IMR-90 (cell line): ENCODE results near the gene PBRM1. TPM values are rescaled to one million over a fixed set of nuclear protein-coding genes. Genes with fewer than 3 reads are reported as not detected.

ENCODE experiments used
- ATAC-seq: fragments of 200-7000 bp; cut with Tn5 transposase; 2 replicates; pipeline ENCODE4 v1.9.1; 2020; ENCODE audit warnings: low read depth, mild to moderate bottlenecking, moderate library complexity
- BruUV-seq: library from RNA; stranded (reverse); fragments of 400-500 nt; replicated peaks from 2 replicates; lab custom pipeline; 2021; lab: Mats Ljungman, UMichigan
- CTCF ChIA-PET: fragments of 300-600 bp; formaldehyde crosslinking; extraction: SDS; loops from one replicate; lab custom pipeline; 2021; ENCODE audit warnings: antibody characterized with exemption; lab: Yijun Ruan, JAX
- POLR2A ChIA-PET: fragments of 300-600 bp; sonication (Branson Sonifier 250); formaldehyde crosslinking; loops from one replicate; lab custom pipeline; 2022; ENCODE audit warnings: antibody characterized with exemption; ENCODE audit not compliant: unreplicated experiment; lab: Charles Lee
- DNase-seq: peaks from one replicate; pipeline ENCODE4 v3.0.0; 2013
- H2AFZ ChIP-seq: replicated peaks from 2 replicates; pipeline ENCODE3; 2013; ENCODE audit warnings: low read length, mild to moderate bottlenecking; ENCODE audit not compliant: poor library complexity
- H2AK5ac ChIP-seq: 2 replicates; pipeline ENCODE4 v1.6.1; 2013; ENCODE audit warnings: low read depth, low read length, inconsistent platforms
- H2AK9ac ChIP-seq: replicated peaks from 2 replicates; pipeline ENCODE3; 2013; ENCODE audit warnings: mild to moderate bottlenecking, low read depth, low read length, moderate library complexity; ENCODE audit not compliant: poor library complexity
- H2BK120ac ChIP-seq: 2 replicates; pipeline ENCODE4 v1.6.1; 2013; ENCODE audit warnings: low read depth, low read length, inconsistent platforms
- H2BK15ac ChIP-seq: 3 replicates; pipeline ENCODE4 v1.6.1; 2013; ENCODE audit warnings: low read depth, low read length, inconsistent platforms
- H2BK20ac ChIP-seq: 2 replicates; pipeline ENCODE4 v1.6.1; 2013; ENCODE audit warnings: low read depth, mild to moderate bottlenecking, inconsistent platforms, low read length, moderate library complexity
- H2BK5ac ChIP-seq: 2 replicates; pipeline ENCODE4 v1.6.1; 2013; ENCODE audit warnings: mild to moderate bottlenecking, low read depth, low read length, inconsistent platforms; ENCODE audit not compliant: poor library complexity, severe bottlenecking
- H3K14ac ChIP-seq: replicated peaks from 2 replicates; pipeline ENCODE4 v1.6.1; 2013; ENCODE audit warnings: low read depth, low read length, inconsistent platforms
- H3K18ac ChIP-seq: 2 replicates; pipeline ENCODE4 v1.6.1; 2013; ENCODE audit warnings: low read depth, low read length, control low read depth
- H3K23ac ChIP-seq: 2 replicates; pipeline ENCODE4 v1.6.1; 2013; ENCODE audit warnings: low read depth, low read length, inconsistent platforms
- H3K27ac ChIP-seq: 2 replicates; pipeline ENCODE4 v1.5.1; 2013; ENCODE audit warnings: mild to moderate bottlenecking, control low read depth, low read length; ENCODE audit not compliant: insufficient read depth
- H3K27me3 ChIP-seq: 2 replicates; pipeline ENCODE4 v1.6.1; 2013; ENCODE audit warnings: low read length; ENCODE audit not compliant: control insufficient read depth, insufficient read depth
- H3K36me3 ChIP-seq: 2 replicates; pipeline ENCODE4 v1.6.1; 2013; ENCODE audit warnings: low read length, mixed read lengths; ENCODE audit not compliant: control insufficient read depth, insufficient read depth
- H3K4ac ChIP-seq: 2 replicates; pipeline ENCODE4 v1.6.1; 2013; ENCODE audit warnings: low read depth, low read length, inconsistent platforms
- H3K4me1 ChIP-seq: 2 replicates; pipeline ENCODE4 v1.6.1; 2013; ENCODE audit warnings: low read length, mixed read lengths; ENCODE audit not compliant: control insufficient read depth, insufficient read depth
- H3K4me2 ChIP-seq: 2 replicates; pipeline ENCODE4 v1.6.1; 2013; ENCODE audit warnings: low read depth, mild to moderate bottlenecking, control low read depth, low read length, moderate library complexity
- H3K4me3 ChIP-seq: 2 replicates; pipeline ENCODE4 v1.5.1; 2013; ENCODE audit warnings: low read depth, mild to moderate bottlenecking, control low read depth, low read length, moderate library complexity; ENCODE audit not compliant: insufficient read depth
- H3K56ac ChIP-seq: 2 replicates; pipeline ENCODE4 v1.6.1; 2013; ENCODE audit warnings: low read length, inconsistent platforms; ENCODE audit not compliant: insufficient read depth; ENCODE audit errors: extremely low read depth
- H3K79me1 ChIP-seq, 2 experiments: 2 replicates each; pipeline ENCODE4 v1.6.1; 2013; ENCODE audit warnings: low read length in 2 of 2, inconsistent platforms in 1 of 2, low read depth in 1 of 2
- H3K9ac ChIP-seq: 2 replicates; pipeline ENCODE4 v1.6.1; 2013; ENCODE audit warnings: low read depth, low read length, control low read depth
- H3K9me1 ChIP-seq: 2 replicates; pipeline ENCODE4 v1.6.1; 2013; ENCODE audit warnings: low read length, inconsistent platforms; ENCODE audit not compliant: insufficient read depth
- H3K9me3 ChIP-seq: 2 replicates; pipeline ENCODE4 v1.6.1; 2013; ENCODE audit warnings: low read length; ENCODE audit not compliant: control insufficient read depth, insufficient read depth
- H4K20me1 ChIP-seq: 2 replicates; pipeline ENCODE4 v1.6.1; 2013; ENCODE audit warnings: low read length, inconsistent platforms; ENCODE audit not compliant: insufficient read depth
- H4K5ac ChIP-seq: 2 replicates; pipeline ENCODE4 v1.6.1; 2013; ENCODE audit warnings: mild to moderate bottlenecking, low read depth, low read length, control low read depth
- H4K8ac ChIP-seq, 2 experiments: 2 replicates each; pipeline ENCODE4 v1.6.1; 2013; ENCODE audit warnings: low read depth in 2 of 2, low read length in 2 of 2, control low read depth in 1 of 2, inconsistent platforms in 1 of 2
- H4K91ac ChIP-seq: 2 replicates; pipeline ENCODE4 v1.6.1; 2013; ENCODE audit warnings: low read depth, low read length, inconsistent platforms; ENCODE audit not compliant: insufficient read depth
- BHLHE40 ChIP-seq: fragments of 150-350 bp; IDR thresholded peaks from 2 replicates; pipeline ENCODE4 v1.6.1; 2016; ENCODE audit warnings: mild to moderate bottlenecking, low read depth, low read length
- CEBPB ChIP-seq: IDR thresholded peaks from 2 replicates; pipeline ENCODE4 v1.6.1; 2012; ENCODE audit warnings: low read depth, low read length, improper control_type of control experiment
- CHD1 ChIP-seq: IDR thresholded peaks from 2 replicates; pipeline ENCODE4 v1.6.1; 2012; ENCODE audit warnings: low read depth, low read length, improper control_type of control experiment
- CTCF ChIP-seq: conservative IDR thresholded peaks from 2 replicates; pipeline ENCODE4 v1.5.1; 2012; ENCODE audit warnings: mild to moderate bottlenecking, low read depth, low read length, improper control_type of control experiment
- ELK1 ChIP-seq: fragments of 150-350 bp; IDR thresholded peaks from 2 replicates; pipeline ENCODE4 v1.6.1; 2016; ENCODE audit warnings: low read depth, mild to moderate bottlenecking, low read length, moderate library complexity, borderline replicate concordance
- FOS ChIP-seq: fragments of 150-350 bp; IDR thresholded peaks from 2 replicates; pipeline ENCODE4 v1.6.1; 2016; ENCODE audit warnings: low read depth, low read length
- MAFK ChIP-seq: IDR thresholded peaks from 2 replicates; pipeline ENCODE4 v1.6.1; 2012; ENCODE audit warnings: low read depth, low read length, improper control_type of control experiment
- MAZ ChIP-seq: IDR thresholded peaks from 2 replicates; pipeline ENCODE4 v1.6.1; 2012; ENCODE audit warnings: low read depth, mild to moderate bottlenecking, low read length, improper control_type of control experiment, moderate library complexity, borderline replicate concordance
- MXI1 ChIP-seq: IDR thresholded peaks from 2 replicates; pipeline ENCODE4 v1.6.1; 2012; ENCODE audit warnings: low read depth, mild to moderate bottlenecking, low read length, moderate library complexity, borderline replicate concordance
- NFE2L2 ChIP-seq: fragments of 150-350 bp; IDR thresholded peaks from 2 replicates; pipeline ENCODE4 v1.6.1; 2016; ENCODE audit warnings: low read depth, mild to moderate bottlenecking, low read length
- POLR2A ChIP-seq: IDR thresholded peaks from 2 replicates; pipeline ENCODE4 v1.6.1; 2012; ENCODE audit warnings: mild to moderate bottlenecking, low read depth, low read length
- RAD21 ChIP-seq: IDR thresholded peaks from 2 replicates; pipeline ENCODE4 v1.6.1; 2012; ENCODE audit warnings: low read length, improper control_type of control experiment
- RCOR1 ChIP-seq: IDR thresholded peaks from 2 replicates; pipeline ENCODE4 v1.6.1; 2012; ENCODE audit warnings: mild to moderate bottlenecking, low read length, improper control_type of control experiment; ENCODE audit not compliant: insufficient replicate concordance
- RFX5 ChIP-seq: IDR thresholded peaks from 2 replicates; pipeline ENCODE4 v1.8.0; 2012; ENCODE audit warnings: low read depth, mild to moderate bottlenecking, low read length, moderate library complexity
- SMC3 ChIP-seq: fragments of 150-350 bp; IDR thresholded peaks from 2 replicates; pipeline ENCODE4 v1.6.1; 2016; ENCODE audit warnings: low read depth, mild to moderate bottlenecking, antibody characterized with exemption, low read length, moderate library complexity
- USF2 ChIP-seq: fragments of 150-350 bp; IDR thresholded peaks from 2 replicates; pipeline ENCODE4 v1.6.1; 2017; ENCODE audit warnings: mild to moderate bottlenecking, antibody characterized with exemption, low read length, low read depth
- dilution Hi-C: fragments of 300-500 bp; cut with HindIII; formaldehyde crosslinking; loops from one replicate; pipeline ENCODE4 v1.14.3; 2018; ENCODE audit warnings: low sequenced_read_pairs; ENCODE audit not compliant: unreplicated experiment
- in situ Hi-C: fragments of 300-500 bp; cut with MboI; formaldehyde crosslinking; loops from 3 replicates; pipeline ENCODE4 v1.14.3; 2019; ENCODE audit warnings: low sequenced_read_pairs, inconsistent platforms, mixed read lengths
- intact Hi-C: fragments of 100-400 bp; cut with micrococcal nuclease; formaldehyde crosslinking; loops from 2 replicates; pipeline ENCODE4 v1.10.0; 2022
- polyA plus RNA-seq, 3 experiments: library from polyadenylated mRNA; depleted of rRNA; stranded (reverse); fragments of >200 nt; gene quantifications; 2 replicates each; pipeline ENCODE4 v1.2.3, GENCODE V29; 2012; ENCODE audit warnings: low replicate concordance in 1 of 3
- total RNA-seq: library from RNA; depleted of rRNA; stranded (reverse); fragments of >200 nt; gene quantifications from 2 replicates; pipeline ENCODE4 v1.2.3, GENCODE V29; 2012

The PBRM1 gene
- total and polyA plus RNA-seq, 2 of the 4 experiments (the other 2 are of a cell fraction): 16.5 to 72.6 TPM

GRCh38 chr3:52730681-52731080 lies 45.0 kb upstream of the PBRM1 start:
- no peak overlapping the region for H2AFZ ChIP-seq
- peaks cover 5% of the 10 kb centered on the region; the same call in 1 of the 2 replicates for H3K9me3 ChIP-seq
- peaks cover 20% of the 10 kb centered on the region for H3K36me3 ChIP-seq
- H2BK15ac ChIP-seq: no peak overlapping the region
- ATAC-seq (no peak), DNase-seq (no peak)
- no TSS peak for BruUV-seq
- H2AK5ac ChIP-seq: no peak overlapping the region
- H4K8ac ChIP-seq: no peak overlapping the region
- no peak overlapping the region for H2BK120ac ChIP-seq
- no peak overlapping the region for H2AK9ac ChIP-seq
- TF ChIP-seq MAFK (no peak), POLR2A (no peak), RCOR1 (no peak), MAZ (no peak), USF2 (no peak), CEBPB (no peak), RAD21 (no peak), CHD1 (no peak), ELK1 (no peak), CTCF (no peak), RFX5 (no peak), SMC3 (no peak), MXI1 (no peak), NFE2L2 (no peak), BHLHE40 (no peak), FOS (no peak)
- ChIA-PET POLR2A (no interaction called here), CTCF (no interaction called here)
- H3K18ac ChIP-seq: no peak overlapping the region
- in situ Hi-C loops: no loop called here
- H3K14ac ChIP-seq: no peak overlapping the region
- no peak overlapping the region for H3K23ac ChIP-seq
- no peaks in the 10 kb centered on the region for H3K27me3 ChIP-seq
- no peak overlapping the region for H3K56ac ChIP-seq
- H4K91ac ChIP-seq: no peak overlapping the region
- H3K79me1 ChIP-seq: no peaks in the 10 kb centered on the region
- H3K9ac ChIP-seq: no peak overlapping the region
- H3K27ac ChIP-seq: no peak overlapping the region
- intact Hi-C loops: no loop called here
- no peak overlapping the region for H3K4me2 ChIP-seq
- H2BK5ac ChIP-seq: no peak overlapping the region
- dilution Hi-C loops: no loop called here
- H3K4ac ChIP-seq: no peak overlapping the region
- H3K9me1 ChIP-seq: no peaks in the 10 kb centered on the region
- no peak overlapping the region for H2BK20ac ChIP-seq
- no peaks in the 10 kb centered on the region for H4K20me1 ChIP-seq
- no peaks in the 10 kb centered on the region for H3K4me1 ChIP-seq
- no peak overlapping the region for H3K4me3 ChIP-seq
- no peak overlapping the region for H4K5ac ChIP-seq
